Stimulated activated CD8-positive, alpha-beta memory T cell treated with anti-CD3 and anti-CD28 coated beads, Interleukin-2, amount 100 ng/mL, for 48 hours (primary cell): ENCODE results near the gene MYOCOS.
A peak's percentile ranks its signal among the peaks of the same experiment; 100 is the strongest.
"Not testable (repeated sequence)": the region's sequence is repeated elsewhere in the genome, so short reads cannot be mapped to it uniquely, and the experiment has no call there.

Experiments used
- DNase-seq, 2 donors: peaks; one replicate each; pipeline ENCODE4 v3.0.0-alpha.2; 2020; ENCODE audit warnings: low read depth in 2 of 2

MYOCOS gene

GRCh38 chr1:171625225-171625624 lies 3.2 kb downstream of the MYOCOS start:
- no peak for DNase-seq

DNA sequence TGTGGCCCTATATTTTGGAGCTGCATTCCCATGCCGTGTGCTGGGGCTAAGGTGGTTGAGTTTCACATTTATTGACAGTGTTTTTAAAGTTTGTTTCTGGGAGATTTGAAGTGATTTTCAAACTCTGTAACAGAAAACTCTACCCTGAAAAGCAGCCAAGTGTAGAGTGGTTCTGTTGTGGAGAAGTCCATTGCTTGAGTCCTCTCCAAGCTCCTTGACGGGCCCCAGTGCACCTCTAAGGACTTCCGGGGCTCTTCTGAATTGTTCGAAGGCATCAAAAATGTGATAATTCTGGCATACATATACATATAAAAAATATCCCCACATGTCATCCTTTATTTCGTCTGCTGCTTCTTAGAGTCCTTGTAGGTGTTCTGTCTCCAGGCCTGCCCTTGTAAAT lies 5.0 kb downstream of the MYOCOS start:
- DNase-seq: no peak

DNA sequence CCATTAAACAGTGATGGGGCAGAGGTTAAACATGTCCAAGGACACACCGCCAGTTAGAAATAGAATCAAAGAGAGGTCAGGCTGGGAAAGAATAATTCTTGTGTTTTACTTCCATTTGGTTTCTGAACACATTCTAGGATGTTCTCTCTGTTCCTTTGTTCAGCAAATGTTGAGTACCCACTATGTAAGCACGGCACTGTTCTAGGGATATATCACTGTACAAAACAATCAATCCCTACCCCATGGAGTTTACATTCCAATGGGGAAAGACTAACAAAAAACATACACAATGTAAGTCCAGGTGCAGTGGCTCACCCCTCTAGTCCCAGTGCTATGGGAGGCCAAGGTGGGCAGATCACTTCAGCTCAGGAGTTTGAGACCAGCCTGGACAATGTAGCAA lies 6.2 kb downstream of the MYOCOS start:
- no peak for DNase-seq

DNA sequence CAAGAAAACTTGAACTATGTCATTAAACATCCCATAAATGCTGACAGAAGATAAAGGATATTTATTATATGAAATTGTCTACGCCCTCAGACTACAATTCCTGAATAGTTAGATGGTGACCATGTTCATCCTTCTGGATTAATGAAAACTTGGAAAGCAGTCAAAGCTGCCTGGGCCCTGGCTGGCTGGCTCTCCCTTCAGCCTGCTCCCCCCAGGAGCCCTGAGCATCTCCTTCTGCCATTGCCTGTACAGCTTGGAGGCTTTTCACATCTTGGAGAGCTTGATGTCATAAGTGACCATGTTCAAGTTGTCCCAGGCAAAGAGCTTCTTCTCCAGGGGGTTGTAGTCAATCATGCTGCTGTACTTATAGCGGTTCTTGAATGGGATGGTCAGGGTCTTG lies 13.6 kb downstream of the MYOCOS start:
- DNase-seq: no peak

- no peak for DNase-seq
These were observed 14.1 kb downstream of the MYOCOS start for GRCh38 chr1:171636141-171636540.

- DNase-seq: no peak
These were observed 16.0 kb downstream of the MYOCOS start for GRCh38 chr1:171637928-171638576.

DNA sequence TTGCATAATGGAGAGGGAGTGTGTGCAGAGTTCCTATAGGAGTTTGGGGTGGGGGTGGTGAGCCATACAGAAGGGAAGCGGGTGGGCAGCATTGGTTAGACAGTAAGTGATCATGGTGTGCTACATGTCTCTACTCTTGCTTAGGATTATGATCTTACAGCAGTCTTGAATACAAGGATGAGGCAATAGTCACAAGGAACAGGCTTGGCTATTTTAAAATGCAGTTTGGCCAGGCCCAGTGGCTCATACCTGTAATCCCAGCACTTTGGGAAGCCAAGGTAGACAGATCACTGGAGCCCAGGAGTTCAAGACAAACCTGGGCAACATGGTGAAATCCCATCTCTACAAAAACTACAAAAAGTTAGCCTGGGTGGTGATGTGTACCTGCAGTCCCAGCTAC lies 18.2 kb downstream of the MYOCOS start:
- no peak for DNase-seq

DNA sequence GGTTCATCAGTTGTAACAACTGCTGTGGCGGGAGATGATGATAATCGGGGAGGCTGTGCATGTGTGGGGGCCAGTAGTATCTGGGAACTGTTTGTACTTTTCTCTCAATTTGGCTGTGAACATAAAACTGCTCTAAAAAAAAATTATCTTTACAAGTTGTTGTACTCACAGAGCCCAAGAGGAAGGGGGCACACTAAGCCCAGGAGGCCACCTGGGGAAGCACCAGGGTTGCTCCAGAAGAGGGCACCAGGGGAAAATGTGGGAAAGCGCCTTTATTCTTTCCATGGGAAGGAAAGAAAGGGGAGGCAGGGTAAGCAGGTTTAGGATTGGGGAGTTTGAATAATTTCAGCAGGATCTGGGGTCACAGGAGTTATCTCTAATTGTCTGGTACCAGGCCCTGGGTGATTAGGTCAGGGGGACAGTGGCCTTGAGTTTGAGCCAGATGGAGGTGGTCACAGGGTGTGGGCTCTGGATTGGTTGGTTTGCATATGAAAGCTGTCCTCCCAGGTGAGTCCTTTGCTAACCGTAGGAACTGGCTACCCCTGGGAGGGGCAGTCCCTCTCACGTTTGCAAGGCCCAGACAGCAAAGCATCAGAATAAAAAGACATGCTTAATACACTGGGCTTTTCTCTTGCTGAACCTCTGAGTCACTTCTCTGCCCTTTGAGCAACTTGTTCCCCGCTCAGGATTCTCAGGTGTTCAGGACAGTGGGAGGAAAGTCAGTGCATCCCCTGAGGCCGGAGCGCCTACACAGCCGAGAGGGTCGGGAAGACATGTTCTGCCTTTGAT lies 19.2 kb downstream of the MYOCOS start:
- no peak for DNase-seq

- DNase-seq: no peak
These were observed 20.2 kb downstream of the MYOCOS start for GRCh38 chr1:171642197-171642596.

DNA sequence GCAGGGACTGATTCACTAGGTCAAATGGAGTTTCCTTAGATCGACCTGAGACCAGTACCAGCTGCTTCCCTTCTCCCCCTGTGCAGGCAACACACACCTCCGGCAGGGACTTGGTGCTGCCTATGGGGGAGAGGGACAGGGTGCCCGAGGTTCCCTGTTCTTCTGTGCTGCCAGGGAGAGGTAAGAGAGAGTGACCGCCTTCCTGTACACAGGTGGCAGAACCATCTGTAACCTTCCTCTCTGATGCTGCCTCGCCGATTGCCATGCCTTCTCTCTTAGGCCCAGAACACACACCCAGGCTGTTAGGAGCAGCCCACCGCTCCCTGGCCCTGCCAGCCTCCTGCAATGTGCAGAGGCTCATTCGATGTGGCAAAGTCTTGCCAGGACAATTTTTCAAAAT lies 21.1 kb downstream of the MYOCOS start:
- DNase-seq: no peak

GRCh38 chr1:171644805-171645483 lies 22.9 kb downstream of the MYOCOS start:
- peak; percentile 40 to 55 for DNase-seq

DNA sequence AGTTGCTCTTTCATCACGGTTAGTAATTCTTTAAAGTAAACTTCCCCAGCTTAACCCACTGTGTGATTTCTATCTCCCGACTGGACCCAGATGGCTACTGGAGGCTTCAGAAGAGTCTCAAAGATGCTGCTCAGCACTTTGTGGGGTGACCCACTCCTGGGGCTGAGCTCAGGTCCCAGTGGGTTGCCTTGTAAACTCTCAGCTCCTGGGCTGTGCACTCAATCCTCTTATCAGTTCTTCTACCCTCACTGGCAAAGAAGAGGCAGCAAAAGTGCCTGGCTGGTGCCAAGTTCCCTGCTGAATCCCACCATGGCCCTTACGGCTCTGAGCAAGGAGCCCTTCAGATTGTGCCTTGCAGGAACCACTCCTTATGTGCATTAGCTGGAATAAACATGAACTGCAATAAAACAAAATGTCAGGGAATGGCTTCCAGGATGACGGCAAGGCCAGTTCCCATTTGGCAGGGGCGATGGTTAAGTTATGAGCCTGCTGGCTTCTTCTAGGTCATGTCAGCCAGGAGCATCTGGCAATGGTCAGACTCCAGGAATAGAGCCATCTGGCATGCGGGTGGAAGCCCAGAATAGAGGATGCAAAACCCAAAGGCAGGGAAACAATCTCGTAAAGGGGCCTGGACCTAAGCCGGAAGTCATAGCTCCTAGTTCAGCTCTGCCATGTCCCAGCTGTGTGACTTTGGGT lies 23.7 kb downstream of the MYOCOS start:
- DNase-seq: no peak

DNA sequence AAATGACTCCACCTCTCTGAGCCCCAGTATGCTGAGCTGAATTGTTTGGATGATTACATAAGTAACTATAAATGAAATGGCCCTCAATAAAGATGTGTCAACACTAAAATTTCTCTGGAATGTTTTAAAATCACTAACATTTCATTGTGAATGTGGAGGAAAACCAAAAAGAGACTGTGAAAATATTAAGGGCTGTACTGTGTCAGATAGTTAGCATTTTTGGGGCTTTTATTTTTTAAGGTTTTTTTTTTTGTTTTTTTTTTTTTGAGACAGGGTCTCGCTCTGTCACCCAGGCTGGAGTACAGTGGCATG lies 24.2 kb downstream of the MYOCOS start:
- DNase-seq: no peak

DNA sequence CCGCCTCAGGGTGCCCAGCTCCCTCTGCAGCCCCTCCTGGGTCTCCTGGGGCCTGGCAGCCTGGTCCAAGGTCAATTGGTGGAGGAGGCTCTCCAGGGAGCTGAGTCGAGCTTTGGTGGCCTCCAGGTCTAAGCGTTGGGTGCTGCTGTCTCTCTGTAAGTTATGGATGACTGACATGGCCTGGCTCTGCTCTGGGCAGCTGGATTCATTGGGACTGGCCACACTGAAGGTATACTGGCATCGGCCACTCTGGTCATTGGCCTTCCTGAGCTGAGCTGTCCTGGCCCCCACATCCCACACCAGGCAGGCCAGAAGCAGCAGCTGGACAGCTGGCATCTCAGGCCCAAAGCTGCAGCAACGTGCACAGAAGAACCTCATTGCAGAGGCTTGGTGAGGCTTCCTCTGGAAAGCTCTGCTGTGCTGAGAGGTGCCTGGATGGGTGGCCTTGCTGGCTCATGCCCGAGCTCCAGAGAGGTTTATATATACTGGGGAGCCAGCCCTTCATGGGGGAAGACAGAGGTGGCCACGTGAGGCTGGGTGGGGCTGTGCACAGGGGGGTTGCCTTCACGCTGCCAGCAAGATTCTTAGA lies 30.3 kb downstream of the MYOCOS start, which contains the start of gene MYOC:
MYOC (minus strand) TSS at position 455 of the 589 bp plus-strand sequence; CDS start at position 378, 77 bp downstream.
- no peak for DNase-seq

GRCh38 chr1:171653796-171654195 lies 31.8 kb downstream of the MYOCOS start:
- no peak for DNase-seq

DNA sequence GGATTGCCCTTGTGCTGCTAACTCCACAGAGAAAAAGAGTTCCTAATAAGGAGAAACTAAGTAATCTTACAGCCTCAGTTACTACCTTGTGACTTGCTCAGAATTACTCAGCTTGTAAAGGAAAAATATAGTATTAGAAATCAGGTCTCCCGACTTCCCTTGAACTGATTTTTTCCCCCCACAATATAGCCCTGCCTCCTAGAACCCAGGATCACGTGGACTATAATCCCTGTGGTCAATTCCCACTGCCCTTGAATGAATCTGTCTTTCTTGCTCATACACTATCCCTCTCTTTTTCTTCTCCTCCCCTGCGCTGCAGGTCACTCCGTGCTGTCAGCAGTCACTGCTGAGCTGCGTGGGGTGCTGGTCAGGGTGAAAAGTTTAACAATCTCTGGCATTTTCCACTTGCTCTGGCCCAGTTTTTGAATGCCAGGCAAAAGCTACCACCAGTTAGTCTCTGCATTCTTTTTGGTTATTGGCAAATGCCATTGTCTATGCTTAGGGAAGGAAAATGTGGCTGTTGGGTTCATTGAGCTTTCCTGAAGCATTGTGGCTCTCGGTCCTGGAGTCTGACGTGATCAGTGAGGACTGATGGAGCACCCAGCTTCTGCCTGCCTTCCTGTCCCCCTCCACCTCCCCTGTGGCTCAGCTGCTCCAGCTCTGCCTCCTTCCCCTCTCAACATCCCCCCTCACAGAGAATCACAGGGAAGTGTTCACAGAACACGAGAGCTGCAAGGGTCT lies 32.3 kb downstream of the MYOCOS start:
- DNase-seq: no peak

GRCh38 chr1:171654942-171655745 lies 33.1 kb downstream of the MYOCOS start:
- peak; percentile 70 to 75 for DNase-seq

DNA sequence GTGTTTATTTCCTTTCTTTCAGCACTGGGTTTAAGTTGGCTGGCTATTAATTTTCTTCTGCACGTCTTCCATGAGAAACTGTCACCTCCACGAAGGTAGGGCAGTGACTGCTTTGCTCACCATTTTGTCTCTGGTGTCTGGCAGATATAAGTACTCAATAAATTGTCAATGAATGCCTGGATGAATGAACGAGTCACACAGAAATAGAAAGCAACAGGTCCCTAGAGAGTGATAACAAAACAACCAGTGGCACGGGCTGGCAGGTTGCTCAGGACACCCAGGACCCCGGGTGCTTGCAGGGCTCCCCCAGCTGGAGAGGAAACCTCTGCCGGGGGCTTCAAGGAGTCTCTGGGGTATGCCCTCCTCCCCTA lies 33.7 kb downstream of the MYOCOS start:
- no peak for DNase-seq

- DNase-seq: not testable (repeated sequence)
These were observed 34.2 kb downstream of the MYOCOS start for GRCh38 chr1:171656206-171656605.

GRCh38 chr1:171661076-171661650 lies 39.1 kb downstream of the MYOCOS start:
- no peak for DNase-seq
